Measurements from ENCODE around the gene ATN1.

ATN1 gene

DNA sequence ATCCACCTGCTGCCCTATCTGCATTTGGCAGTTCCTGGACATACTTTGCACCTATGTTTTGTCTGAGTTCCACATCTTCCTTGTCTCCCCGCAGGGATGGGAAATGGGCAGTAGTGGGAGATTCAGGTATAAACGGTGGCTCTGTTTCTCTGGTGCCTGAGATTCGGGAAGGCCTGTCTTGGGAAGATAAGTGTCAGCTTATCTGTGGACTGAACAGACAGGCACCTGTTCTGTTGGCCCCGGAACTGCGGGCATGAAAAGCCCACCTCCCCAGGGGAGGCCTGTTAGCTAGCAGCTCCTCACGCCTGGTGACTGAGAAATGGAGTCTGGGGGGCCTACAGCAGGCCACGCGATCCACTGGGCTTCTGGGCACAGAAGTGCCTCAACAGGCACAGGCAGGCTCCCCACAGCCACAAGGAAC, 36.9 kb downstream of the ATN1 start:
- in situ Hi-C loops (cut with HindIII; ENCODE audit: low pct_ligation_motif_present, low sequenced_read_pairs), result no loop called here
- no peak for DNase-seq
- no peak overlapping the region for H3K27ac ChIP-seq
- no peaks in the 10 kb centered on the region for H3K27me3 ChIP-seq (replicated peaks)
- TF ChIP-seq, protein P1, sequence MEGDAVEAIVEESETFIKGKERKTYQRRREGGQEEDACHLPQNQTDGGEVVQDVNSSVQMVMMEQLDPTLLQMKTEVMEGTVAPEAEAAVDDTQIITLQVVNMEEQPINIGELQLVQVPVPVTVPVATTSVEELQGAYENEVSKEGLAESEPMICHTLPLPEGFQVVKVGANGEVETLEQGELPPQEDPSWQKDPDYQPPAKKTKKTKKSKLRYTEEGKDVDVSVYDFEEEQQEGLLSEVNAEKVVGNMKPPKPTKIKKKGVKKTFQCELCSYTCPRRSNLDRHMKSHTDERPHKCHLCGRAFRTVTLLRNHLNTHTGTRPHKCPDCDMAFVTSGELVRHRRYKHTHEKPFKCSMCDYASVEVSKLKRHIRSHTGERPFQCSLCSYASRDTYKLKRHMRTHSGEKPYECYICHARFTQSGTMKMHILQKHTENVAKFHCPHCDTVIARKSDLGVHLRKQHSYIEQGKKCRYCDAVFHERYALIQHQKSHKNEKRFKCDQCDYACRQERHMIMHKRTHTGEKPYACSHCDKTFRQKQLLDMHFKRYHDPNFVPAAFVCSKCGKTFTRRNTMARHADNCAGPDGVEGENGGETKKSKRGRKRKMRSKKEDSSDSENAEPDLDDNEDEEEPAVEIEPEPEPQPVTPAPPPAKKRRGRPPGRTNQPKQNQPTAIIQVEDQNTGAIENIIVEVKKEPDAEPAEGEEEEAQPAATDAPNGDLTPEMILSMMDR (IDR thresholded peaks at IDR 0.05; ENCODE audit: low read depth, low read length, missing control alignments), result no peak
- H3K36me3 ChIP-seq (replicated peaks), result peaks cover 45% of the 10 kb centered on the region
- H3K4me3 ChIP-seq (ENCODE audit: low read depth, low read length), result no peak overlapping the region

GRCh38 chr12:6965026-6965661, 37.4 kb downstream of the ATN1 start:
- Histone ChIP-seq H3K4me3 (ENCODE audit: low read depth, low read length) (no peak overlapping the region), H3K27me3 (replicated peaks) (no peaks in the 10 kb centered on the region), H3K27ac (no peak overlapping the region), H3K36me3 (replicated peaks) (peaks cover 45% of the 10 kb centered on the region)
- TF ChIP-seq, protein P1 (IDR thresholded peaks at IDR 0.05; ENCODE audit: low read depth, low read length, missing control alignments), result peak; percentile 93
- peak; percentile 63 for DNase-seq
- in situ Hi-C loops (cut with HindIII; ENCODE audit: low pct_ligation_motif_present, low sequenced_read_pairs), result no loop called here

- TF ChIP-seq, protein P1 (IDR thresholded peaks at IDR 0.05; ENCODE audit: low read depth, low read length, missing control alignments), result no peak
- H3K36me3 ChIP-seq (replicated peaks), result peaks cover 45% of the 10 kb centered on the region
- in situ Hi-C loops (cut with HindIII; ENCODE audit: low pct_ligation_motif_present, low sequenced_read_pairs), result no loop called here
- no peaks in the 10 kb centered on the region for H3K27me3 ChIP-seq (replicated peaks)
- no peak overlapping the region for H3K27ac ChIP-seq
- no peak overlapping the region for H3K4me3 ChIP-seq (ENCODE audit: low read depth, low read length)
- no peak for DNase-seq
Measured at GRCh38 chr12:6965714-6966113, 38.0 kb downstream of the ATN1 start.

DNA sequence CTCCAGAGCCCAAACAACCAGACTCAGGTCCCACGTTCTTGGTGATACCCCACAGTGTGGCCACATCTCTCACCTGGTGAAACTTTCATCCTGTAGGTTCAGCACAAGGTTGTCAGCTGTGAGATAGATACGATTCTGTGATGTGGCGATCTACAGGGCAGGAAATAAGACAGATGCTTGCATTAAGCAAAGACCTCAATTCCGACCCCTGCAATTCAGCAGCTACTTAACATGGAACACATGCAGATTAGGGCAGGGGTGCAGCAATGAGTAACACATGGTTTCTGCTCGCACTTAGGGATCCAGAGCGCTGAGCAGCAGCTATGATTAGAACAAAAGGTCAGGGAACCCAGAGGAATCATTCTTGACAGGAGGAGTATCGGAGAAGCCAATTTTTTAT, 38.6 kb downstream of the ATN1 start:
- Histone ChIP-seq H3K4me3 (ENCODE audit: low read depth, low read length) (no peak overlapping the region), H3K36me3 (replicated peaks) (peaks cover 45% of the 10 kb centered on the region), H3K27me3 (replicated peaks) (no peaks in the 10 kb centered on the region), H3K27ac (no peak overlapping the region)
- no peak for DNase-seq
- in situ Hi-C loops (cut with HindIII; ENCODE audit: low pct_ligation_motif_present, low sequenced_read_pairs), result no loop called here
- TF ChIP-seq, protein P1 (IDR thresholded peaks at IDR 0.05; ENCODE audit: low read depth, low read length, missing control alignments), result no peak

DNA sequence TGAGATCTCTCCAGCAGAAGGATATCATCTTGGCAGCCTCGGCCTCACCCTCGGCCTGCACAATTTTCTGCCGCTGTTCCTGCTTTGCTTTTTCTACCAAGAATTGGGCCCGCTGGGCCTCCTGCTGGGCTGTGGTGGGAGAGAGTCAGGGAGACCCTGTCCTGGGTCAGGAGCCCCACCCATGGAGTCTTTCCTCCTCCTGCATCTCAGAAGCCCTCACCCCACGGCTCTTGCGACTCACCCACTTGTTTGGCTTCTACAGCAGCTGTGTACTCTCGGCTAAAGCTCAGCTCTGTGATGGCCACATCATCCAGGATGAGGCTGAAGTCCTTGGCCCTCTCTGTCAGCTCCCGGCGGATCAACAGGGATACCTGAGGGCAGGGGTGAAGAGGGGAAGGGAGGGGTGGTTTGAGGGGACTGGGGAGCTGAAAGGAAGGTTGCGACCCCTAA, 39.9 kb downstream of the ATN1 start:
- in situ Hi-C loops (cut with HindIII; ENCODE audit: low pct_ligation_motif_present, low sequenced_read_pairs), result no loop called here
- no peaks in the 10 kb centered on the region for H3K27me3 ChIP-seq (replicated peaks)
- no peak overlapping the region for H3K4me3 ChIP-seq (ENCODE audit: low read depth, low read length)
- TF ChIP-seq, protein P1 (IDR thresholded peaks at IDR 0.05; ENCODE audit: low read depth, low read length, missing control alignments), result no peak
- no peak for DNase-seq
- H3K36me3 ChIP-seq (replicated peaks), result peaks cover 45% of the 10 kb centered on the region
- no peak overlapping the region for H3K27ac ChIP-seq

- in situ Hi-C loops (cut with HindIII; ENCODE audit: low pct_ligation_motif_present, low sequenced_read_pairs), result no loop called here
- DNase-seq, result no peak
- peaks cover 45% of the 10 kb centered on the region for H3K36me3 ChIP-seq (replicated peaks)
- no peaks in the 10 kb centered on the region for H3K27me3 ChIP-seq (replicated peaks)
- TF ChIP-seq, protein P1 (IDR thresholded peaks at IDR 0.05; ENCODE audit: low read depth, low read length, missing control alignments), result no peak
- no peak overlapping the region for H3K27ac ChIP-seq
- no peak overlapping the region for H3K4me3 ChIP-seq (ENCODE audit: low read depth, low read length)
Measured at GRCh38 chr12:6968426-6968825, 40.7 kb downstream of the ATN1 start.

Measured in brain microvascular endothelial cell (primary cell).